NCI-H2196 treated with DMSO at 0.1 percent for 48 hours (cell line): ENCODE results near the gene RGS6.
A peak's percentile ranks its signal among the peaks of the same experiment; 100 is the strongest.

Experiments used
- DNase-seq: peaks from one replicate; lab custom pipeline; 2025; ENCODE audit not compliant: unreplicated experiment; lab: John Stamatoyannopoulos, UW

Gene RGS6

DNA sequence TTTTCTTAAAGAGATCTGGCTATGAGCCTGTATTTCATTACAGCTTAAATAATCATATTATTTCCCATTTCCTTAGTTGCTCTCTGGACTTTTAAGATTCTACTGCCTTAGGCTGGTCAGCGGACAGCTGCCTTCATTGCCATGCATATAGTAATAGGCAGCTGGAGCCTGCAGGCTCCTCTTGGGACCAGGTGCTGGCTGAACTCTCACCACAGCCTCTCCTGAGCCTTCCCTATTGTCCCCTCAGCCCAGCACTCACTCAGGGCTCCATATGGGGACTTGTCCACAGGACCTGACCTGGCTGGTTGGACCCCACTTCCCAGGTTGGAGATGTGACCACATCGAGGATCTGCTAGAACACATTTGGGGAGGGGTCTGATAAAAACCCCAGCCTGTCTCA, 556.3 kb downstream of the RGS6 start:
- no peak for DNase-seq

DNA sequence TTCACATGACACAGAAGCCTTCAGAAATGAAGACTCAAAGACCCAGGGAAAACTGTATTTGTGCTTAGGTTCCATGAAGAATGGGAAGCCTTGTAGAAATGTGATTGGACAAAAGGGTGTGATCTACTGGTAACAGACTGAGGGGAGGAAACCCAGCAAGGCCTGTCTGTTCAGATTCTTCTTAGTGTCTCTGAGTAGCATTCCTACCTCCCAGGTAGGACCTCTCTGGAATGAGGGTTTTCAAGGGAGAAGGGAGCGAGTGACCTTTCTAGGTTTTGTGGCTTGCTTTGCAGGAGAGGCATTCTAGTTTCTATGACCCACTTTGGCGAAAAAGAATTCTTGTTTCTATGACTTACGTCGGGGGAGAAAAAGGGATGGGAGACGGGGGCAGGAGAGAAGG, 560.0 kb downstream of the RGS6 start:
- no peak for DNase-seq

DNA sequence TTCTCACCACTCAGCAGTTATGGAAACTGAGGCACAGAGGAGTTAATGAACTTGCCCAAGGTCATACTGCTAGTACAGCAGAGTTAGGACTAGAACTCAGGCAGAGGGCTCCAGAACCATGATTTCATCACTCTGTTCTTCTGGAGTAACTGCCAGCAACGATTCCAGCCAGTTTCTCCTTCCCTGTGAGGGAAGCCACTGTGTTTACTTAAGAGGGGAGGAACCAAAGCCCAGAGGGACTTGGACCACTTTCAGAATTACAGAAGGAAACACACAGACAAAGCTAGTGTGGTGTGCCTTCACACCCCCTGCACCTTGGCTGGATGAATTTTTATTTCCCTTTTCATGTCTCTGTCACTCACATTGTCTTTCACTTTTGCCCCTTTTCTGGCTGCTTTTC, 563.4 kb downstream of the RGS6 start:
- no peak for DNase-seq

DNA sequence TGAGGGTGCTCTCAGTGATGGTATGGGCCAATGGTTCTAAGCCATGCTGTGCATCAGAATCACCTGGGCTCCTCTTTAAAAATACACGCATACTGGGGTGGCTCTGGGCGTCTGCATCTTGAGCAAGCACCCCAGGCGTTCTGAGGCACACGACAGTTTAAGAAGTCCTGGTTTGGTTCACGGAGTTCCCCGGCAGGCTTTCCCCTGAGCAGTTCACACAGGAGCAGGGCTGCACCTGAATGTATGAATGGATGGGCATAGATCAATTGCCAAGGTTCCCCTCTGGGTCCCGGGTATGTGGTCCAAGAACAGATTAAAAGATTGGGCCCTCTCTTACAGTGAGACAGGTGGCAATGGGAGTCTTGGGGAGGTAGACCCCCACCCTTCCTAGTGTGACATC, 566.4 kb downstream of the RGS6 start:
- no peak for DNase-seq

DNA sequence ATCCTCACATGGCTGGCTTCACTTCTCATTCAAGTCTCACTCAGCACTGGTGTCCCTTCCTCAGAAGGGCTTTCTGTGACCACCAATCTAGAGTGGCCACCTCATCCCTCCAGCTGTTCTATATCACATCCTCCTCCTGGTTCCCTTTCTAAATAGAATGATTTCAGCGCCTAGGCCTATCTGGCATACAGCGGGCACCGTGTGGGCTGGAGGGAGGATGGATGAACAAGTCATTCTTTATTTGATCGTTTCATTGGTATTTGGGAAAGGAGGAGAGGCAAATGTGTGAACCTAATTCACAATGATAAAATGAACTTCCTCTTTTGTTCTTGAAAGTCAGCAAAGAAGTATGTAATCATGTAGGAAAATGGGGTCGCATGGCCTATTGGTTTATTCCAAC, 567.5 kb downstream of the RGS6 start:
- DNase-seq: no peak

DNA sequence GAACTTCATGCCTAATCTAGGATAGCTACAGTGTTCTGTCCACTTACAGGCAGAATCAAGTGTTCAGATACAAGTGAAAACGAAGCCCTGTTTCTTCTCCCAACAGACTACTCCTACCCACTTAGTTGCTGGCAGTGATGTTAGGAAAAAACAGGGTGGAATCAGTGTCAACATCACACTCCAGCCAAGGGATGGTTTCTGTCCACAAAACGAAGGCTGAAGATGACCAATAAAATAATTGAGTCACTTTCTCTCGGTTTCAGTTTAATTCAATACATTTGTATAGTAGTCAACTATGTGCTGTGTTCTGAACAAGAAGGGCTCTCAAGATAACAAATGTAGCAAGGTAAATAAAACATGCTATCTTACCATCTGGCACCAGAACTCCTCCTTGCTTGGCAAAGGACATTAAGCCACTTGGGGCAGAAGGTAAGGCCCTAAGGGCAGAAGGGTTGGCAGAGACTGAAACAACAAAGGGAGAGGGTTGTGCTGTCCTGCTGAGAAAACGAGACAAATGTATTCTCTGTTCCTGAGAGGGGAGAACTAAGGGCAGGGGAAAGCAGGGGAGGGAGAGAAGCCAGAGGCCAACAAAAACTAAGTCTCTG, 568.1 kb downstream of the RGS6 start:
- DNase-seq: peak; percentile 22

DNA sequence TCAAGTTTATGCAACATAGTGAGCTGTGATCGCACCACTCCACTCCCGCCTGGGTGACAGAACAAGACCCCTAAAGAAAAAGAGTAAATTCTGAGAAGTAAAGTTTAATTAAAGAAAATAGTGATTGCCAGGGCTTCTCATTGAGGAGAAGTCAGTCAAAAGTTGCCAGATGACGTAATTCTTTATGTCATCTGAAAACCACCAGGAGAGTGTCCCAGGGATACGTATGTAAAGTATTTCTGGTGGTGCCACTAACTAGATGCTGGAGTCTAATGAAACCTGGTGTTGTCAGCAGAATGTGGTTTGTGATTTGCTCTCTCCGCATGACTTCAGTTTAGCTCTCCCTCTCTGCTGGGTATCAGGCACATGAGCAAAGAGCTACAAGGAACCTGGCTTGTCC, 569.2 kb downstream of the RGS6 start:
- no peak for DNase-seq

DNA sequence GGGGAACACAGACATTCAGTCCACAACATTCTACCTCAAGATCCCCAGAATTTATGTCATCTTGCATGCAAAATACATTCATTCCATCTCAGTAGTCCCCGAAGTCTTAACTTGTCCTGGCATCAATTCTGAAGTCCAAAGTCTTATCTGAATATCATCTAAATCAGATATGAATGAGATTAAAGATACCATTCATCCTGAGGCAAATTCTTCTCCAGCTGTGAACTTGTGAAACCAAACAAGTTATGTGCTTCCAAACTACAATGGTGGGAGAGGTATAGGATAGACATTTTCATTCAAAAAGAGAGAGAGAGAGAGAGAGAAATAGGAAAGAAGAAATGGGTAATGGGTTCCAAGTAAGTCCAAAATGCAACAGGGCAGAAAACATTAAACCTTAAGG, 571.0 kb downstream of the RGS6 start:
- no peak for DNase-seq

DNA sequence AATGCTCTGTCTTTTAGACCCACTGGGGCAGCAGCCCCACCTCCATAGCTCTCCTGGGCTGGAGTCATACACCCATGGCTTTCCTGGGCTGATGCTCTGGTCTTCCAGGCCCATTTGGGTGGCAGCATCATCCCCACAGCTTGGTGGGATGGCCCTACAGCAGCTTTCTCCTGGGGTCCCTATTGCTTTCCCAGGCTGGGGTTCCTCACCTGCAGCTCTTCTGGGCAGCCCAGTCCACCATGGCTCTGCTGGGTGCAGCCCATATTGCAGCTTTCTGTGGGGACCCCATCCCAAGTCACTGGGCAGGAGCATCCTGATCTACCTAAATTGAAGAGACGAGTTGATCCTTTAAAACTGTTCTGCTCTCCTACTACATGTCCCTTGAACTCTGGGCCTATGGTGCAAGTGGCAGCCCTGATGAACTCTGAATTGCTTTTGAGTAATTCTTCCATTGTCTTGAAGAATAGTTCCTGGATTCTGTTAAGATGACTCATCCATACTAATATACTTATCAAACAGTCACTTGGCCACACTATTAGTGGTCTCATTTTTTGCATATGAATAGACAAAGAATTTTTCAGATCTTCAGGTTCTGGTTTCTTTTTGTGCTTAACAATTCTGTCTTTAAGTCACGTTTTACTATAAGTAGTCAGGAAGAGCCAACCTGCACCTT, 571.6 kb downstream of the RGS6 start:
- DNase-seq: no peak

DNA sequence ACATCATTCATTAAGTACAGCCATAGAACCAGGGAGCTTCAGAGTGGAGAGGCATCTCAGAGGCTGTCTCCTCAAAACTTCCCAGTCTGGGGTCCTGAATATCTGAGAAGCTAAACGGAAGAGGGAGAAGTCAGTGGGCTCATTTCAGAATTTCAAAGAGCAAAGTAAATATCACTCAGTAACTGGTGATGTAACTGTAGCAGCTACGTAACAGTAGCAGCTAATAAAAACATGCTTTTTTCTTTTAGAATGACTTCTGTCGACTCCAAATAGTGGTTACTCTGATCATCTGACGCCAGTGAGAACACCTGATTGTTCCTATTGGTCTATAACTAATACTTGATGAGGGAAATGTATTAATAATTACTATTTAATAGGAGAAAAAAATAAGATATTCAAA, 578.3 kb downstream of the RGS6 start:
- DNase-seq: no peak

DNA sequence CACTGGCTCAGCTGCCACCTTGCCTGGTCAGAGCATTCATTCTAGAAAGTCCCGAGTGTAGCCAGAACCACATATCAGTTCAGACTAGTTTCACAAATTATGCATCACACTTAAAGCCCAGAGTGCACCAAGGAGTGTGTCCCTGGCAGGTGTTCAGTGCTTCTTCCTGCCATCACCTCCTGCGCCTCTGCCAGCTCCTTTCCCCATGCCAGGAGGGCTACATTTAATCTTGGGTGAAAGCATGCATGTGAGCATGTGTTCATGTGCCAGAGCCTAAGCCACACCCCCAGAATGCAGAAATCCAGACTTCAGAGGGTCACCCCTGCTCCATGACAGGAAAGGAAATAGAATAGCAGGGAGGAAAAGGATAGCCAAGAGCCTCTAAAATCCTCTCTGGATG, 580.1 kb downstream of the RGS6 start:
- no peak for DNase-seq

DNA sequence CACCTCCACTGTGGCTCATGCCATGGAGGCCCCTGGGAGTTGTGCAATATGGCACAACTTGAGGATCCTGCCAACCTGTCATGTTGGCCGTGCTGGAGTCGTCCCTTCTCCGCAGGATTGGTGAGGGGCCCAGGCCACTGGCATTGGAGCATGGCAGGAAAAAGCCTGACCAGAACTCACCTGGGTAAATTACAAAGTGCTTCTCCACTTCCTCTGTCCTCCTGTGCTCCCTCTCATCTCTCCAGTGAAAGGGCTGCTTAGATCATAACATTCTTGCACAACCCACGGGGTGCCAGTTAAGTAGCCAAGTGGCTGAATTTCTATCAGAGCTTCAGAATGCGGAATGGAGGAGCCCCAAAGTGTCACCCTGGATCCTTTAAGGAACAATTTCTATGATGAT, 580.7 kb downstream of the RGS6 start:
- no peak for DNase-seq

DNA sequence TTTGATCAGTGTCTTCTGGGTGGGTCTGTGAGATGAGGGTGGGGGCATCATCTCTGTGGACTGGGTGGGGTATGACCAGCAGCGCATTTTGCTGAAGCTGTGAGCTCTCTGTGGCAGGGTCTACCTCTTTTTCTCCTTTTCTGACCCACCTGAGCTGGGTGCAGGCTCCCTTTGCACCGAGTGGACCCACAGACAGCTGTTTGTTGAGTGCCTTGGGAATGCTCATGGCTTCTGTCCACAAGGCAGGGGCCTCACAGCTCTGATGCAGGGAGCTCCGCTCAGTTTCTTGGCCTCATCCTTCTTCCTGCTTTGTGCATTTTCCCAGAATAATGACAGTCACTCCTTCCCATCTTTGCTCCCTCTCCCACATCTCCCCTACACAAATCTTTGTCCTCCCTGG, 581.1 kb downstream of the RGS6 start:
- DNase-seq: no peak

DNA sequence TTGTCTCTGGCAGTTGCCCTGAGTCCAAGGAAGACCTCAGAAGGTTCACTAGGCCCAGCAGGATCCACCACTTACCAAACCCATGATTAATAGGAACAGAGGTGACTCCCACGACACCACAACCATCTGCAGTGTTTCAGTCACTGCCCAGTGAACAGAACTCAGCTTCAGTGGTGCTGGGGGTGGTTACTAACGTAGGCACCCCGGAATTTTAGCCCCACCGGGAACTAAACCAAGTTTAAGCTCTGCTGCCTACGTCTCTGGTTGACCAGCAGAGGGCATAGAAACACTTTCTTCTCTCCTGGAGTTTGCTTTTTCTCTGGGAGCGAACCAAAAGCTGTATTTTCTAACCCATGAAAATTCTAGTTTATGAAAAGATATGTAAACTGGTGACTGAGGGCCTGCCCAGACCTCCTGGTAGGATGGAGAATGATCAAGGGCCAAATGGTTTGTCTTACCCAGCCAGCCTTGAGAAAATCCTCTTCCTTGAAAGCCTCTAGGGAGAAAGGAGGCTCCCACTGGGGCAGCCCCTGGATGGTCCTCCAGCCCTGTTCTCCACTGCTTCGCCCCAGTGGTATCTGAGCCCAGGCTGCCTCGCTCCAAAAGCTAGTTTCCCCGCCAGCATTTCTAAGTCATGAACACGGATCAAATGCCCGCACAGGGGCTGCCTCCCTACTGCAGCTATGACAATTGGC, 581.9 kb downstream of the RGS6 start:
- DNase-seq: no peak

DNA sequence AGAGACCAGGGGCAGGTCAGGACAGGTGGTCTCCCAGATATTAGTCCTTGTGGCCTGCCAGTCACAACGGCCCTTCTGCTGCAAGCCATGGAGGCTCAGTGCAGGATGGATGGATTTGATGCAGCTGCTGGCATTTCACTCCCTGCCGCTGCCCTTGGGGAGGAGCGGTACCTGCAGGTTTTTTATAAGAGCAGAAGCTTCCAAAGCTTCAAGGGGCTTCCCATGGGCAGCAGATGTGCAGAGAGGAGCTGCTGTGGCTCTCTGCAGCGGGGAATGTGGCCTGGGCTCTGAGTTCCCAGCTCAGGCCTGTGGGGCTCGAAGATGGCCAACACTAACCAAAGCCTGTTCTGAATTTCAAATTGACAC, 582.4 kb downstream of the RGS6 start:
- no peak for DNase-seq

DNA sequence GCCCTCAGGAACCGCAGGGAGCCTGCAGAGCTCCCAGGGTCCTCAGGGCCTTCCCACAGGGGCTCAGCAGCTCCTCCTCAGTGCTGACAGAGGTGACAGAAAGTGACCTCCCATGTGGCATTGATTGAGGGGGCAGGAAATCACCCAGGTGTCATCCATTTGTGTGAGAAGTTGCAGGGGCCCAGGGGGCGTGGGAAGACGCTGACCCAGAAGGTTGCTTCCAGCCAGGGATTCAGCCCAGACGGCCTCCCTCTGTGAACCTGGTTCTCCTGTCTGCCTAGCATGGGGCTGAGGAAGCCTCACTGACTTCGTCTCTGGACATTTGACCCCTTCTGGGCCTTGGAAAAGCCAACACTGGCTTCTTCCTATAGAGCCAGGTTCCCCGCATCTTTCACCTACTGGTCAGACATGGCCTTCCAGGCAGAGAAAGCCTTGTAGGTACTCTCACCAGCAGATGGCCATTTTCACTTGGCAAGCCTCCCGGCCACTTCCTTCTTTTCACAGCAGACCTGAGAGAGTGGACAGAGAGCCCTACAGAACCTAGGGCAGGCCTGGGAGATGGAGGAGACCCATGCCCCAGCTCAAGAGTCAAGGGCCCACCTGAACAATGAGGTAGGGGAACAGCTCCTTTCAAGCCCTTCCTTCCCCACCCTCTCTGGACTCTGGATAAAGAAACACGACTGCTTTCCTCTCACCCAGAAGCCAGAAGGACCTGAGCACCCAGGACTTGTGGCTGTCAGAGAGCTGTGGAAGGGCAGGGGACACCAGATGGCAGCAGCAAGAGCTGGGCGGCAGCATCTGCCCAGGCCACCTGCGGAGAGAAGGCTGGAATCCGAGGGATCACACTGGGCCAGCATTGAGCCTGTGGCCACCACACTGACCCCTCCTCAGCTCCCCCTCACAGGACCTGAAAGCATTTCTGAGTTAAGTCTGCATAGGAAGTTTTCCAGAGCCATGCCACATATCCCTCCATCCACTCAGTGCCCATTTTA, 583.8 kb downstream of the RGS6 start:
- DNase-seq: no peak

DNA sequence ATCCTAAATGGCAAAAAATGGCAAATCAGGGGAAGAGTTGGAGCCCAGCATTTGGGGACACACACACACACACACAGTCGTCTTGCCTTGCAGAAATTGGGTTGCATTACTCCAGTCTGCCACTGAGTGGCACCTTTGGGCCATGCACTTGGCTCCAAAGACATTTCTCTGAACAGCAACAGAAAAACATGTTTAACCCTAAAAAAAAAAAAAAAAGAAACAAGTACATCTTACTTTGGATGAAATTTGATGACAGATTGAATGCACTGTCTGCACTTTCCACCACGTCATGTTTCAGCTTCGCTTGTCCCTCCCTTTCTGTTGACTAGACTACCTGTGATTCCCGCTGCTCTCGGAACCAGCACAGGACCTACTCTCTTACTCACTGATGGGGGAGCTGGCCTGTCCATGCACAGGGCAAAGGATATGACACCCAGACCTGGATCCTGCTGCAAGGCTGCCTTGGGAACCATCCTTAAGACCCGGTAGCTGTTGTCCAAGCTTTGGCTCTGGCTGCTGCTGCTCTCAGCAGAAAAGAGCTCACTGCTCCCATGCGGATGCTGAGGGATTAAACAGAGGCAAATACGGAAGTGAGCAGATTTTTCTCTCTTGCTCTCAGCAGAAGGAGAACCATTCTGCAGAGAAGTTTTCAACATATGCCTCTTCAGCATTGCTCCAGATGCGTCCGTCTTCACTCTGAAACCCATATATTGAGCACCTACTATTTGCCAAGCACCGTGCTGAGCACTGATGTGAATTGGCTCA, 584.9 kb downstream of the RGS6 start:
- no peak for DNase-seq

DNA sequence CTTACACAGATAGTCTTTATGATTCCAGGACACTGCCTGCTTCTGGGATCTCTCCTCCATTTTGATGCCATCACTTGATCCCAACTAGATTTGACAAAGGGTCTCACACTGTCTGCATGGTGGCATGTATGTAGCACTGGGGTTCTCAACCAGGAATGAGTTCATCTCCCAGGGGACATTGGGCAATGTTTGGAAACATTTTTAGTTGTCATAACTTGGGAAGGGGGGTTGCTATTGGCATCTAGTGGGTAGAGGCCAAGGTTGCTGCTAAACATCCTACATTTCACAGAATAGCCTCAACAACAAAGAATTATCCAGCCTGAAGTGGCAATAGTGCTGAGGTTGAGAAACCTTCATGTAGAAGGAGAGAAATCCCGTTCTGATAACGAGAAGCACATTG, 585.5 kb downstream of the RGS6 start:
- DNase-seq: no peak

DNA sequence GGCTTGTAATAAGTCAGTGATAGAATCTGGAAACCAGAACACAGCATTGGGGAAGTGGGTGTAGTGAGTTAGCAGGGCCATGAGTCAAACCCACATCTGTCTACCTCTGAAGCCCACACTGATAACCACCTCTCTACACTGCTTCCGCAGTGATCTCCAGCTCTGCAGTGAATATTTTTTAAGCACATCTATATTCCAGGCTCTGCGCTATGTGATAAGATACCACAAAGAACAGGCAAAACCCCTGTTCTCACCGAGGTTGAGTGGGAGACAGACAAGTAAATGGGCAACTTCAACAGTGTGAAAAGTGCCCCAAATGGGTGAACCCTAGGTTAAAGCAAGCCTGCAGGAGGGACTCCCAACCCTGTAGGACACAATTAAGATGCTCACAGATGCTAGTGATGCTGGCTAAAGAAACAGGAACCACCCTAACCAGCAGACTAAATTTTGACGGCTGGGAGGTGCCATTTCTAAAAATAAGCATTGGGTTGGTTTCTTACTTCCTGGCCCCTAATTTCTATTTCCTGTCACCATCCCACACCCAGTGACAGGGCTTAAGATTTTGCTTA, 586.7 kb downstream of the RGS6 start:
- no peak for DNase-seq

DNA sequence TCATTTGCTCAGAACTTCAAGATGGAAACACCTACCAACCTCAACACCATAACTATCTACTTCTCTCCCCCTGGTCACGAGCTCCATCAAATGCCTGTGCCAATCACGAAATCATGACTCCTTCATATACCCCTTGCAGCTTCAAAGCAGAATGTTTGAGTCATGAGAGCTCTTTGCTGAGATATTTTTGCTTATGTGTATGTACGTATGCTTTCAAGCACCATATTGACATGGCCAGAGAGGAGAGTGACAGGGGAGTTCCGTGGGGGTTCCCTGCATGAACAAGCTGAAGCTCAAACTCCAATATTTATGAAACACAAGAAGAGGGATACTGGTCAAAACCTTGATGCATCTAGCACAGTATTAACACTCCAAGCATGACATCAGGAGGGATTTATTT, 587.3 kb downstream of the RGS6 start:
- no peak for DNase-seq
